Tibial nerve (tissue), 4 donors: ENCODE results near the gene CD151.

Source experiments
- CTCF ChIP-seq, 5 experiments: fragments of 200-600 bp in 3 of 5; fragments of 450-650 bp in 2 of 5; sonication (generic) in 3 of 5; IDR thresholded peaks; one replicate each; pipeline ENCODE4 v1.5.1; 2016 to 2019; ENCODE audit warnings: antibody characterized with exemption in 5 of 5, mild to moderate bottlenecking in 3 of 5, moderate library complexity in 2 of 5
- EP300 ChIP-seq, 2 donors: sonication (generic); formaldehyde crosslinking; IDR thresholded peaks; one replicate each; pipeline ENCODE4 v1.6.1; 2017; ENCODE audit warnings: antibody characterized with exemption in 2 of 2, mild to moderate bottlenecking in 1 of 2
- POLR2A ChIP-seq, 2 donors: fragments of 450-650 bp; IDR thresholded peaks; one replicate each; pipeline ENCODE4 v1.6.1; 2017; ENCODE audit warnings: antibody characterized with exemption in 2 of 2, mild to moderate bottlenecking in 2 of 2, moderate library complexity in 2 of 2

- TF ChIP-seq POLR2A (IDR thresholded peaks at IDR 0.05) (no peak), CTCF (IDR thresholded peaks at IDR 0.05) (no peak), EP300 (IDR thresholded peaks at IDR 0.05) (no peak)
These were observed 21.1 kb downstream of the CD151 start for GRCh38 chr11:853682-854448.
